ENCODE results near the gene CYSTM1.

CYSTM1 gene

GRCh38 chr5:140234377-140234989, 59.5 kb downstream of the CYSTM1 start:
- no peak for DNase-seq
- H3K9me3 Mint-ChIP-seq: no peaks in the 10 kb centered on the region
- H3K4me1 Mint-ChIP-seq: no peaks in the 10 kb centered on the region
- H3K27me3 Mint-ChIP-seq: peaks cover 20% of the 10 kb centered on the region
- H3K36me3 Mint-ChIP-seq: no peaks in the 10 kb centered on the region
- CTCF ChIA-PET: interaction anchor here (29.4 kb wide), 1 partner anchor 111 kb away, joined by 856 read pairs; the partner anchor contains the start of gene HBEGF
- no peak overlapping the region for H3K4me3 Mint-ChIP-seq
- no peak overlapping the region for H3K27ac Mint-ChIP-seq

GRCh38 chr5:140235791-140236551, 61.0 kb downstream of the CYSTM1 start:
- no peaks in the 10 kb centered on the region for H3K9me3 Mint-ChIP-seq
- peaks cover 24% of the 10 kb centered on the region for H3K27me3 Mint-ChIP-seq
- no peak overlapping the region for H3K4me3 Mint-ChIP-seq
- H3K27ac Mint-ChIP-seq: no peak overlapping the region
- DNase-seq: no peak
- CTCF ChIA-PET: interaction anchor here (1.1 to 29.4 kb wide), 6 partner anchors 9 to 128 kb away, joined by 3 to 856 read pairs (median 4); partner anchors contain the start of gene HBEGF
- peaks cover 2% of the 10 kb centered on the region for H3K4me1 Mint-ChIP-seq
- no peaks in the 10 kb centered on the region for H3K36me3 Mint-ChIP-seq

GRCh38 chr5:140236891-140237598, 62.1 kb downstream of the CYSTM1 start:
- Mint-ChIP-seq H3K27ac (no peak overlapping the region), H3K4me1 (peaks cover 2% of the 10 kb centered on the region), H3K27me3 (peaks cover 18% of the 10 kb centered on the region), H3K9me3 (no peaks in the 10 kb centered on the region), H3K36me3 (no peaks in the 10 kb centered on the region), H3K4me3 (no peak overlapping the region)
- no peak for DNase-seq
- CTCF ChIA-PET: interaction anchor here (0.9 to 29.4 kb wide), 9 partner anchors 7 to 127 kb away, joined by 3 to 856 read pairs (median 4); partner anchors contain the start of genes HBEGF and SLC4A9

GRCh38 chr5:140238756-140239155, 63.8 kb downstream of the CYSTM1 start:
- DNase-seq: no peak
- CTCF ChIA-PET: interaction anchor here (1.0 to 29.4 kb wide), 9 partner anchors 11 to 134 kb away, joined by 3 to 856 read pairs (median 5); partner anchors contain the start of genes HBEGF and SLC4A9
- no peak overlapping the region for H3K27ac Mint-ChIP-seq

GRCh38 chr5:140239461-140239860, 64.5 kb downstream of the CYSTM1 start:
- Mint-ChIP-seq H3K4me3 (no peak overlapping the region), H3K4me1 (peaks cover 4% of the 10 kb centered on the region), H3K27me3 (peaks cover 8% of the 10 kb centered on the region)

More at GRCh38 chr5:140238756-140239155, 63.8 kb downstream of the CYSTM1 start:
- H3K36me3 Mint-ChIP-seq: no peaks in the 10 kb centered on the region
- H3K27me3 Mint-ChIP-seq: peaks cover 8% of the 10 kb centered on the region
- peaks cover 2% of the 10 kb centered on the region for H3K4me1 Mint-ChIP-seq
- no peak overlapping the region for H3K4me3 Mint-ChIP-seq
- H3K9me3 Mint-ChIP-seq: no peaks in the 10 kb centered on the region

GRCh38 chr5:140239939-140240700, 65.1 kb downstream of the CYSTM1 start:
- Mint-ChIP-seq H3K36me3 (peaks cover 5% of the 10 kb centered on the region), H3K27me3 (peaks cover 4% of the 10 kb centered on the region), H3K4me3 (no peak overlapping the region), H3K9me3 (no peaks in the 10 kb centered on the region), H3K27ac (no peak overlapping the region), H3K4me1 (peaks cover 11% of the 10 kb centered on the region)
- CTCF ChIA-PET: interaction anchor here (0.6 to 29.4 kb wide), 24 partner anchors 9 to 854 kb away, joined by 3 to 856 read pairs (median 4); partner anchors contain the start of genes EIF4EBP3, HBEGF, PCDHB2 and SLC4A9
- peak; percentile 85 for DNase-seq

More at GRCh38 chr5:140239461-140239860, 64.5 kb downstream of the CYSTM1 start:
- Mint-ChIP-seq H3K27ac (no peak overlapping the region), H3K36me3 (peaks cover 2% of the 10 kb centered on the region), H3K9me3 (no peaks in the 10 kb centered on the region)
- CTCF ChIA-PET: interaction anchor here (0.8 to 29.4 kb wide), 19 partner anchors 9 to 481 kb away, joined by 3 to 856 read pairs (median 4); partner anchors contain the start of genes HBEGF and SLC4A9
- DNase-seq: no peak

- H3K4me3 Mint-ChIP-seq: no peak overlapping the region
- H3K36me3 Mint-ChIP-seq: peaks cover 11% of the 10 kb centered on the region
- CTCF ChIA-PET: interaction anchor here (0.6 to 29.4 kb wide), 10 partner anchors 17 to 306 kb away, joined by 3 to 856 read pairs (median 4); partner anchors contain the start of genes EIF4EBP3, HBEGF and SLC4A9
- H3K27ac Mint-ChIP-seq: no peak overlapping the region
- H3K27me3 Mint-ChIP-seq: peaks cover 4% of the 10 kb centered on the region
- H3K4me1 Mint-ChIP-seq: peaks cover 21% of the 10 kb centered on the region
- no peak for DNase-seq
- H3K9me3 Mint-ChIP-seq: no peaks in the 10 kb centered on the region
Observed at GRCh38 chr5:140240987-140241706, 66.2 kb downstream of the CYSTM1 start.

- CTCF ChIA-PET: interaction anchor here (0.6 to 29.4 kb wide), 9 partner anchors 15 to 477 kb away, joined by 3 to 856 read pairs (median 5); partner anchors contain the start of genes EIF4EBP3, HBEGF and SLC4A9
- no peak for DNase-seq
- peaks cover 4% of the 10 kb centered on the region for H3K27me3 Mint-ChIP-seq
- H3K36me3 Mint-ChIP-seq: peaks cover 18% of the 10 kb centered on the region
- no peak overlapping the region for H3K27ac Mint-ChIP-seq
- no peaks in the 10 kb centered on the region for H3K9me3 Mint-ChIP-seq
- peaks cover 31% of the 10 kb centered on the region for H3K4me1 Mint-ChIP-seq
- H3K4me3 Mint-ChIP-seq: no peak overlapping the region
Observed at GRCh38 chr5:140242099-140242498, 67.1 kb downstream of the CYSTM1 start.

- Mint-ChIP-seq H3K4me1 (peaks cover 36% of the 10 kb centered on the region), H3K9me3 (no peaks in the 10 kb centered on the region), H3K27ac (no peak overlapping the region), H3K27me3 (peaks cover 4% of the 10 kb centered on the region), H3K36me3 (peaks cover 21% of the 10 kb centered on the region), H3K4me3 (no peak overlapping the region)
- no peak for DNase-seq
- CTCF ChIA-PET: interaction anchor here (0.6 to 29.4 kb wide), 19 partner anchors 11 to 476 kb away, joined by 3 to 856 read pairs (median 5); partner anchors contain the start of genes HBEGF, IK, NDUFA2 and SLC4A9
Observed at GRCh38 chr5:140242890-140243585, 68.0 kb downstream of the CYSTM1 start.

GRCh38 chr5:140243706-140244250, 68.8 kb downstream of the CYSTM1 start:
- H3K36me3 Mint-ChIP-seq: peaks cover 27% of the 10 kb centered on the region
- H3K9me3 Mint-ChIP-seq: no peaks in the 10 kb centered on the region
- H3K27ac Mint-ChIP-seq: peak overlapping the region; percentile 33
- DNase-seq: no peak
- CTCF ChIA-PET: interaction anchor here (0.8 to 29.4 kb wide), 29 partner anchors 8 to 491 kb away, joined by 3 to 856 read pairs (median 6); partner anchors contain the start of genes HBEGF, IK, NDUFA2 and PFDN1
- peaks cover 44% of the 10 kb centered on the region for H3K4me1 Mint-ChIP-seq
- H3K4me3 Mint-ChIP-seq: no peak overlapping the region
- peaks cover 4% of the 10 kb centered on the region for H3K27me3 Mint-ChIP-seq

- Mint-ChIP-seq H3K27me3 (peaks cover 4% of the 10 kb centered on the region), H3K36me3 (peaks cover 33% of the 10 kb centered on the region)
- CTCF ChIA-PET: interaction anchor here (0.7 to 29.4 kb wide), 34 partner anchors 9 to 490 kb away, joined by 3 to 856 read pairs (median 4); partner anchors contain the start of genes EIF4EBP3, HBEGF, PFDN1 and SLC4A9
Observed at GRCh38 chr5:140244525-140245025, 69.6 kb downstream of the CYSTM1 start.

More at GRCh38 chr5:140244525-140245025, 69.6 kb downstream of the CYSTM1 start:
- H3K4me3 Mint-ChIP-seq: peak overlapping the region; percentile 32
- peak overlapping the region; percentile 9 for H3K27ac Mint-ChIP-seq
- H3K9me3 Mint-ChIP-seq: no peaks in the 10 kb centered on the region
- peak; percentile 93 for DNase-seq
- peaks cover 52% of the 10 kb centered on the region for H3K4me1 Mint-ChIP-seq
